HG02571 (cell line): Measurements from ENCODE around the gene PASK.
A peak's percentile ranks its signal among the peaks of the same experiment; 100 is the strongest.
"Not testable (repeated sequence)": the region's sequence is repeated elsewhere in the genome, so short reads cannot be mapped to it uniquely, and the experiment has no call there.

Experiments
- ATAC-seq: cut with Tn5 transposase; IDR thresholded peaks from one replicate; pipeline ENCODE4 v1.9.1; 2021; ENCODE audit warnings: mild to moderate bottlenecking, moderate library complexity; ENCODE audit not compliant: unreplicated experiment

The PASK gene

GRCh38 chr2:241148891-241149674 lies at the start of gene PASK:
Gene PASK (minus strand): TSS chr2:241149472. CDS start chr2:241143032, 6,440 bp downstream.
- peak; percentile 75 for ATAC-seq

- no peak for ATAC-seq
Measured at GRCh38 chr2:241198381-241199279, 49.4 kb upstream of the PASK start.

- no peak for ATAC-seq
Measured at GRCh38 chr2:241197947-241198346, 48.7 kb upstream of the PASK start.

DNA sequence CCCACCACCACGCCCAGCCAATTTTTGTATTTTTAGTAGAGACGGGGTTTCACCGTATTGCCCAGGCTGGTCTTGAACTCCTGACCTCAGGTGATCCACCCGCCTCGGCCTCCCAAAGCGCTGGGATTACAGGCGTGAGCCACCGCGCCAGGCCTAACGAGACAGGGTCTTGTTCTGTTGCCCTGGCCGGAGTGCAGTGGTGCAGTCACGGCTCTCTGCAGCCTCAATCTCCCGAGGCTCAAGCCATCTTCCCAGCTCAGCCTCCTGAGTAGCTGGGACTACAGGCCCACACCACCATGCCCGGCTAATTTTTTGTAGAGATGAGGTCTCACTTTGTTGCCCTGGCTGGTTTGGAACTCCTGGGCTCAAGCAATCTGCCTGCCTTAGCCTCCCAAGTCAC lies 48.0 kb upstream of the PASK start:
- not testable (repeated sequence) for ATAC-seq

GRCh38 chr2:241195506-241196130 lies 46.3 kb upstream of the PASK start:
- no peak for ATAC-seq

DNA sequence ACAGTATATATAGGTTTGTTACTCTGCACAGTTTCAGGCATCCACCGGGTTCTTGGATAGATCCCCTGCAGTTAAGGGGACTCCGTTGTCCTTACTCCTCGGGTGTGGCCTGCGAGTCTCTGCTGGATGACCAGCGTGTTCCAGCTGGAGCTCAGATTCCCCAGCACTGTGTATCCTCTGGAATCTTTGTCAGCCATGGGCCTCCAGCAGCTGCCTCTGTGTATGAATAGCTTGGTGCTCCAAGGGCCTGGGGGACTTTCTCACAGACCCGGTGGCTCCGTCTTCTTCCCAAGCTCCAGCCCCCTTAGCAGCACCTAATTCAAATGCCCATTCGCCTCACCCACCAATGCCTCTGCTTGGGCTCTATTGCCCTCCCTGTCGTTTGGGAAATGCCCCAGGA lies 45.5 kb upstream of the PASK start:
- ATAC-seq: no peak

DNA sequence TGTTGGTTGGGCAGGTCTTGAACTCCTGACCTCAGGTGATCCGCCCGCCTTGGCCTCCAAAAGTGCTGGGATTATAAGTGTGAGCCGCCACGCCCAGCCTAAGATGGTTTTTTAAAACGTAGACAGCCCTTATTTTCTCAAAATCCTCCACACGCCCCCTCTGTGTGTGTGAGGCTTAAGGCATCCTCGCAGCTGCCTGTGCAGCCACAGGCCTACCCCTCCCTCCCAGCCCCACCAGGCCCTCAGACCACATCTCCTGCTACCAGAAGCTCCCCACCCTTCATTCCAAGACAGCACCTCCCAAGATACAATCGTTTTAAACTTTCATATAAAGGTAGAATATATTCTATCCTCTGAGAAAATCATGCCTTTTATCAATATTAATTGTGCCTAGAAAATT lies 44.0 kb upstream of the PASK start:
- no peak for ATAC-seq

DNA sequence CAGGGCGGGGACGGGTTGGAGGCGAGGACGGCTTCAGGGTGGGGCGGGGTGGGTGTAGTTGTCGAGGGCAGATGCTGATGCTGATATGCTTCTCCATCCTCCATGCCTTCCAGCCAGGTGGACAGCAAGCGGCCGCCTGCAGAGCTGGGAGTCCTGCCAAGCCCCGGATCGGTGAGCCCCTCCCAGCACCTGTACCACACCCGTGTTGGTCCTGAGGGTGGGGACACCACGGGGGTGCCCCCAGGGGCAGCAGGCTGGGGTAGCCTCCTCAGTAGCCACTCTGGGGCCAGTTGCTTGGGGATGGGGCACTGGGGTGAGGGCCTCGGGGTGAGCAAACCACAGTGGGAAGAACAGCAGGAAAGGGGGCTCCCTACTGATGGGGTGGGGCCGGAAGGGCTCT lies 41.8 kb upstream of the PASK start:
- ATAC-seq: no peak

GRCh38 chr2:241190291-241190981 lies 41.2 kb upstream of the PASK start:
- ATAC-seq: no peak

GRCh38 chr2:241189856-241190201 lies 40.6 kb upstream of the PASK start:
- no peak for ATAC-seq

- no peak for ATAC-seq
Measured at GRCh38 chr2:241189093-241189855, 40.0 kb upstream of the PASK start.

GRCh38 chr2:241188361-241189092 lies 39.3 kb upstream of the PASK start, which contains the start of gene ANO7:
Gene ANO7 (plus strand): TSS chr2:241188677. CDS start chr2:241190064, 1,387 bp downstream.
- ATAC-seq: no peak

GRCh38 chr2:241187918-241188234 lies 38.6 kb upstream of the PASK start:
- ATAC-seq: no peak

GRCh38 chr2:241187101-241187917 lies 38.0 kb upstream of the PASK start:
- ATAC-seq: no peak

GRCh38 chr2:241185961-241186360 lies 36.7 kb upstream of the PASK start:
- no peak for ATAC-seq

GRCh38 chr2:241184901-241185300 lies 35.6 kb upstream of the PASK start:
- no peak for ATAC-seq

DNA sequence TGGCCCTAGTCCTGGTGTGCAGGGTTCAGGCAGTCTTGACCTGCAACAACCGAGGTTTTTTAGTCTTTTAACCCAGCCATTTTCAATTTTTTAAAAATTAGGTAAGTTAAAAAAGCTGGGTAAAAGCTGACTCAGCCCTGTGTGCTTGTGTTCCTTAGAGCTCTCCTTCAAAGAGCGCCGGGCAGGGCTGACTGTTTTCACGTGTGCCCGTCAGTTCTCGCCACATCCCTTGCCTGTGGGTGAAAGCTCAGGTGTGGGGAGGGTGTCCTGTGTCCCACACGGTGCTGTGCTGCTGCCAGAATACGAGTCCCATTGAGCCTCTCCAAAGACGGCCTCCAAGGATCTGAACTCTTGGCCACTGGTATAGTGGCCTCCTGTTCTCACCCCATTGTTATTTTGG lies 33.9 kb upstream of the PASK start:
- ATAC-seq: no peak

- no peak for ATAC-seq
Measured at GRCh38 chr2:241182531-241183133, 33.4 kb upstream of the PASK start.
